NCI-H345 (cell line): ENCODE data around the gene PHC3.

Source experiments
- DNase-seq: peaks from one replicate; lab custom pipeline; 2025; lab: John Stamatoyannopoulos, UW

PHC3 gene

GRCh38 chr3:170189398-170190256, 8.1 kb upstream of the PHC3 start:
- DNase-seq: no peak

DNA sequence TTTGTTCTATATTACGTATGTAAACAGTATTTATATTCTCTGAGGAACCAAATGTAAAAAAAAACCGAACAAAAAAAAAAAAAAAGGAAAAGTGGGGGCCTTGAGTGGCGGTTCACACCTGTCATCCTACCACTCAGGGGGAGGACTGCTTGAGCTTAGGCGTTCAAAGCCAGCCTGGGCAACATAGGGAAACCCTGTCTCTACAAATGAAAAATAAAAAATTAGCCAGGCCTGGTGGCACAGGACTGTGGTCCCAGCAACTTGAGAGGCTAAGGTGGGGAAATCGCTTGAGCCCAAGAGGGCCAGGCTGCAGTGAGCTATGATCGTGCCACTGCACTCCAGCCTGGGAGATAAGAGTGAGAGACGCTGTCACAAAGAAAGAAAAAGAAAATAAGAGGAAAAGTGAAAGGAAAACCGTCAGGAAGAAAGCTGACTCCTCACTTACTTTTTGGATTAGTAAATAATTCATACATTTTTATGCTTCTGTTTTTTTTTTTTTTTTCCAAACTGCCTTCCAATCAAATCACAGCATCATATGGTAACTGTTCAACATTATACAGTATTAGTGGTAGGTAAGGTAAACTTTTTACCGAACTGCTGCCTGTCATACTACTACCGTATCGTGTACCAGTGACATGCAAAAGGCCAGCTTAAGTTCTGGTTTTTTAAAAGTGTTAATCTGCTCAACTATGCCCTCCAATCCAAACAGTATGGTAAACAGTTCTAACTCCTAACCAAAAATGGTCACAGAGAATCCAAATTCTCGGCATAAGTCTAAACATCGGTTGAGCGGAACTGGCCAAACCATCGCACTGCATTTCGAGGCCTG, 1.2 kb downstream of the PHC3 start:
- DNase-seq: peak; percentile 1

DNA sequence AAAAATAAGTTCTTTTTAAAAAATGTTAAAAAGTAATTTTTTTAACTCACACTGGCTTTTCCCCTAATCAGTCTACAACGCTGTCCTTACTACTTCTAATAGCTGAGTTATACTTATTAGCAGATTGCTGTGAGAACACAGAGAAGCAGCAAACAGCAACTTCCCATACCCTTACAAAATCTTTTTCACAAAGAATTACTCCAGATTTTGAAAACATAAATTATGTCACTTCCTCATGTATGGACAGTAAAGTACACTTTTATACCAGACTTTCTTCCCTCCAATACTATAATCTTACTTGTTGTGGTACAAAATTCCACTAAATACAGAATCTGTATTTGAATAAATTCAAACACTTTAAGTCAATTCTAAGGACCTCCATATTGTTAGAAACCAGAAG, 2.1 kb downstream of the PHC3 start:
- no peak for DNase-seq

- DNase-seq: no peak
These were observed 2.9 kb downstream of the PHC3 start for GRCh38 chr3:170178651-170179050.

- DNase-seq: no peak
These were observed 10.0 kb downstream of the PHC3 start for GRCh38 chr3:170171563-170171962.

- no peak for DNase-seq
These were observed 16.8 kb downstream of the PHC3 start for GRCh38 chr3:170164717-170165116.

DNA sequence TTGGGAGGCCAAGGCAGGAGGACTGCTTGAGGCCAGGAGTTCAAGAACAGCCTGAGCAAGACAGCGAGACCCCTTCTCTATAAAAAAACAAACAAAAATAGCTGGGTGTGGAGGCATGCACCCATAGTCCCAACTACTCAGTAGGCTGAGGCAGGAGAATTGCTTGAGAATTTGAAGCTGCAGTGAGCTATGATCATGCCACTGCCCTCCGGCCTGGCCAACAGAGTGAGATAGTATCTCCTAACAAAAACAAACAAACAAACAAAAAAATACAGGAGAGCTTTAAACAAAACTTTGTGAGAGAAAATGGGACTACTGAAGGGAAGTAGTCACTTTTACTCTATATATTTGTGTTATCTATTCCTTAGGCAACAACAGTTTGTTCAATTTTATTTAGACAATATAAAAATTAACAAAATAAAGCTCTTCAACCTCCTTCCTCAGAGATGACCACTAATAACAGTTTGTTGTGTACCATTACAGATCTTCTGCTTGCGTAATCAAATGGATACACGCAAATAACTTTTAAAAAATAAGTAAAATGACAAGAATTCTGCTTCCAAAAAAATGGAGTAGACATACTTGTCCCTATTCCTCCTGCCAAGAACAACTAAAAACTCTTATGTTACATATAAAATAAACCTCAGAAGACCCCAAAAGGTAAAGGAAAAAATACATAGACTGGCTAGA, 17.4 kb downstream of the PHC3 start:
- no peak for DNase-seq

GRCh38 chr3:170162630-170163029, 18.9 kb downstream of the PHC3 start:
- DNase-seq: no peak

- no peak for DNase-seq
These were observed 19.5 kb downstream of the PHC3 start for GRCh38 chr3:170162052-170162451.

GRCh38 chr3:170159933-170160332, 21.6 kb downstream of the PHC3 start:
- no peak for DNase-seq

GRCh38 chr3:170159459-170159858, 22.1 kb downstream of the PHC3 start:
- DNase-seq: no peak

- DNase-seq: no peak
These were observed 25.9 kb downstream of the PHC3 start for GRCh38 chr3:170155604-170156003.

GRCh38 chr3:170154569-170155143, 26.9 kb downstream of the PHC3 start:
- no peak for DNase-seq

DNA sequence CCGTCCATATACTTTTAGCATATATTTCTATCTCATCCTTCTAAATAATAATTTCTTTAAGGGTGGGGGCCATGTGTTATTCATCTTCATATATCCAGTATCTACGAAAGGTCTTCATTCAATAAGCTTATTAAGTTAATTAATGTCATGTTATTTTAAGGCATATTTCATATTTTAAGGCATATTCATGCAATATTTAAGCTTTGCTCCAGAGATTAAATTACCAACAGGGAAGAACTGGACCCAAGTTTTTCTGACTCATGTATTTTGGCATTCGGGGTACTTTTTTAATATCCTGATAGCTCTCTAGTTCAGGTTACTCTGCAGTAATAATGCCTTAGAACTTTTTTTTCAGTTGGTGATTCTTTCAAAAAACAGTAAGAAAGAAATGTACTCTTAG, 27.4 kb downstream of the PHC3 start:
- DNase-seq: no peak

- DNase-seq: no peak
These were observed 30.0 kb downstream of the PHC3 start for GRCh38 chr3:170151536-170151935.

GRCh38 chr3:170149016-170149415, 32.5 kb downstream of the PHC3 start:
- DNase-seq: no peak

- no peak for DNase-seq
These were observed 36.3 kb downstream of the PHC3 start for GRCh38 chr3:170145278-170145677.

- DNase-seq: no peak
These were observed 37.1 kb downstream of the PHC3 start for GRCh38 chr3:170144437-170144843.

DNA sequence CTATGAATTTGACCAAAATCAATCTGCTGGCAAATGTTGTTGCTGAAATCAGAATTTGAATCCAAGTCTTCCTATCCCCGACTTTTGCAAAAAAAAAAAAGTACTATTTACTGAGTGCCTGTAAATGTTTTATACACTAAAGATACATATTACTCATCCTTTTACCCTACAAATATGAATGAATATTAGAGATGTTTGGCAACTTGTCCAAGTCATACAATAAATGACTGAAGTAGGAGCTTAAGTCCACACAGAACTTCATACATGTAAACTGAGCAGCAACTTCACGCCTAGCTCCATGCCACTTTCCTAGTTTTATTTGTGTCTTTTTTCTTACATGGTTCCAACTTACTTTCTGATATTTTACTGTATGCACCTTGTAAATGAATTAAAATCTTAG, 39.2 kb downstream of the PHC3 start:
- DNase-seq: no peak

GRCh38 chr3:170137986-170138385, 43.5 kb downstream of the PHC3 start:
- no peak for DNase-seq

DNA sequence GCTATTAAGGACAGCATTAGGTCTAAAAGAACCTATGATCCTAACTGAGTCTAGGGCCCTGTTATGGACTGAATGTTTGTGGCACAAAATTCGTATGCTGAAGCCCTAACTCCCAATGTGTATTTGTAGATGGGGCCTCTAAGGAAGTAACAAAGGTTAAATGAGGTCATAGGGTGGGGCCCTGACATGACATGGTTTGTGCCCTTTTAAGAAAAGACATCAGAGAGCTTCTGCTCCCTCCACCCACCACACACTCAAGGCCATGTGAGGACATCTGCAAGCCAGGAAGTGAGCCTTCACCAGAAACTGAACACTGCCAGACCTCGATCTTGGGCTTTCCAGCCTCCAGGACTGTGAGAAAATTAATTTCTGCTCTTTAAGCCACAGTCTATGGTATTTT, 49.2 kb downstream of the PHC3 start:
- DNase-seq: no peak

GRCh38 chr3:170130532-170130931, 51.0 kb downstream of the PHC3 start:
- no peak for DNase-seq
